Activated gamma-delta T cell treated with Interleukin-2 at 50 U/mL for 16 hours (primary cell): ENCODE results near the gene SIRT3.
A peak's percentile ranks its signal among the peaks of the same experiment; 100 is the strongest.

Experiments
- DNase-seq: peaks from one replicate; pipeline ENCODE4 v3.0.0-alpha.2; 2020

The SIRT3 gene

DNA sequence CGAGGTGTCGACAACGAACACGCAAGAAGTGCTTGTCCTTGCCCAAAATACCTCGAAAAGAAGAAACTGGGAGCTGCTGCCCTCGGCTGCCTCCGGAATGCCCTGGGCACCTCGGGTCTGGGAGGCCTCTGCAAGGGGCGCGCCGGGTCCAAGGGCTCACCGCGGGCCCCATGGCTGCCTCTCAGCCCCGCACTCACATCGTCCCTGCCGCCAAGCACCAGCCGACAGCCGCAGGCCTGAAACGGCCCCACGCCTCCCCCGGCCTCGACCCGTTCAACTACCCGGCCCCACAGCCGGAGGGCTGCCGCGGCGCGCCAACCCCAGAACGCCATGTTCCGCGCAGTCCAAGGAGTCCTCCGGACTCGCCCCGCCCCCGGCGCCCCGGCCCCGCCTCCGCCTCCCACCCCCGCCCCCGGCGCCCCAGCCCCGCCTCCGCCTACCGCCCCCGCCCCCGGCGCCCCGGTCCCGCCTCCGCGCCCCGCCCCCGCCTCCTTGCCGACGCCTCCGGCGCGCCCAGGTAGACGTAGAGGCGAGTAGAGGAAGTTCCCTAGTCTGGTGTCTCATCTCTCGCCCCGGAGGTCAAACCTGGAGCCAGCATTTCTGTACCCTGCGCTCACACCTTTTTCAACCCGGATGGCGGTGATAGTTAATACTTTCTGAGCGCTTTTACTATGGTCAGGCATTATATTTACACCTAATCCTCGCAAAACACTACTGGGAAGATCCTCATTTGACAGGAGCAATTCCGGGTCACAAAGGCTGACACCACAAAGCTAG is at the start of gene SIRT3:
SIRT3 (minus strand) TSS at position 346 of the 777 bp plus-strand sequence; CDS start at position 332, 14 bp downstream.
- DNase-seq, result peak; percentile 80

DNA sequence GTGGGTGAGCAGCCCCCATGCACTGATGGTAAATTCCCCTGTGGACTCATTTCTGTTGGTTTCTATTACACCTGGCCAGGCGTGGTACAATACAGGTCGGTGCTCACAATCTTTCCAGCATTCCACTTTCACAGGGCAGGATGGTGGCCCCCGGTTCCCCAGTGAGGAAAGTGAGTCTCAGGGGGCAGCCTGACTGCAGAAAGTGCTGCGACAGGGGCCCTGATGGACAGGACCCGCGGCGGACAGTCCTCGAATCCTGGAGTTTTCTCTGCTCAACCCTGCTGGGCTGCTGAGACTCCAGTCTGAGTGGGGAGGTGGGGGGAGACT is 49.7 kb upstream of the SIRT3 start:
- DNase-seq, result peak; percentile 1

DNA sequence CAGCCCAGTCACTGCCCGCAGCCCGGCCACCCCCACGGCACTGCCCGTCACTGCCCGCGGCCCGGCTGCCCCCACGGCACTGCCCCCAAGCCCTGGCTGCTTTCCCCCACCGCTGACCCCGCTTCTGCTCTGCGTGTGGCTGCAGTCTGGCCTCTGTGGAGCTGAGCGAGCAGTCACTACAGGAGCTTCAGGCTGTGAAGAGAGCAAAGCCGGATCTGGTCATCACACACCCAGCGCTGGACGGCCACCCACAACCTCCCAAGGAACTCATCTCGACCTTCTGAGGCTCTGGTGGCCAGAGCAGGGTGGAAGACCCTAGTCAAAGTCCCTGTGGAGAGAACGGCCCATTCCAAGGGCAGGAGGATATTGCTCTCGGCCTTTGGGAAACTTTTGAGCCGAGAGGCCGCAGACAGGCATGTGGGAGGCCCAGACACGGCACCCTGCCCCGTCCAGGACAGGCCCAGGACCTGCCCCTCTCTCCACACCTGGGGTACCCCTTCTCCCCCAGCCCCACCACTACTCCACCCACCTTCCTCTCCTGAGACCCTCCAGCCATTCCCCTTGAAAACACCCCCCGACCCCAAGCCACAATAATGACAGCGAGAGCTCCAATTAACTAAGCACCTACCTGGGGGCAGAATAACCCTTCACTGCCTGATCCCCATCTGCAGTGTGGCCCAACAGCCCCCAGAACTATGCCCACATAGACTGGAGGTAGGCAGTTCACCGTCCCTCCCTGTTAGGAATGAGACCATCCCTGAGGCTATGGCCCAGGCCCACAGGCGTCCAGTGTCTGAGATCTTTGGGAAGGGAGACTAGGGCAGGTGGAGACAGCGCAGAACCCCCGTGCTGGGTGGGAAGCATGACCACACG is 49.1 kb upstream of the SIRT3 start:
- DNase-seq, result no peak

DNA sequence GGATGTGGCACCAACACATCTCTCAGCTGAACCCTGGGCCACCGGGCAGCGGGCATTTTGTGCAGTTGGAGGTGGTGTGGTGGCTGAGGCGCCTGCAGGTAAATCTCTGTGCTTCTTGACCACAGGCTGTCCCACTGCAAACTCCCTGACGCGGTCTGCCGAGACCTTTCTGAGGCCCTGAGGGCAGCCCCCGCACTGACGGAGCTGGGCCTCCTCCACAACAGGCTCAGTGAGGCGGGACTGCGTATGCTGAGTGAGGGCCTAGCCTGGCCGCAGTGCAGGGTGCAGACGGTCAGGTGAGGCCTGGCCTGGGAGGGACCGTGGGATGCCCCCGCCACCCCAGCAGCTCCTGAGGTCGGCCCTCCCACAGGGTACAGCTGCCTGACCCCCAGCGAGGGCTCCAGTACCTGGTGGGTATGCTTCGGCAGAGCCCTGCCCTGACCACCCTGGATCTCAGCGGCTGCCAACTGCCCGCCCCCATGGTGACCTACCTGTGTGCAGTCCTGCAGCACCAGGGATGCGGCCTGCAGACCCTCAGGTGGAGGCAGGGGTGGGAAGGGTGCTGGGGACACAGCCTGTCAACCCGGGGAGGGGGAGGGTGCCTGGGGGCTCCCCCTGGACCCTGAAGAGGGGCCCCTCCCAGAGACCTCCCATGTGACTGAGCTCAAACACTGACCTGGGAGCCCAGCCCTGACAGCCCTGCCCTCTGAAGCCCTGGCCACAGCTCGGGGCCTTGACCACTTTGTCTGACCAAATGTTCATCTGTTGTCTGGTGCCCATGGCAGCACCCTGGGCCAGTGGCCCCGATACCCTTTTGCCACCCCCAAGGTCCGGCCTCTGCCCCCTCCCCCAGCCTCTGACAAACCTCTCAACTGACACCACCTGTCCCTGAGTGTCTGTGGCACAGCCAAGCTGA is 48.2 kb upstream of the SIRT3 start:
- no peak for DNase-seq

DNA sequence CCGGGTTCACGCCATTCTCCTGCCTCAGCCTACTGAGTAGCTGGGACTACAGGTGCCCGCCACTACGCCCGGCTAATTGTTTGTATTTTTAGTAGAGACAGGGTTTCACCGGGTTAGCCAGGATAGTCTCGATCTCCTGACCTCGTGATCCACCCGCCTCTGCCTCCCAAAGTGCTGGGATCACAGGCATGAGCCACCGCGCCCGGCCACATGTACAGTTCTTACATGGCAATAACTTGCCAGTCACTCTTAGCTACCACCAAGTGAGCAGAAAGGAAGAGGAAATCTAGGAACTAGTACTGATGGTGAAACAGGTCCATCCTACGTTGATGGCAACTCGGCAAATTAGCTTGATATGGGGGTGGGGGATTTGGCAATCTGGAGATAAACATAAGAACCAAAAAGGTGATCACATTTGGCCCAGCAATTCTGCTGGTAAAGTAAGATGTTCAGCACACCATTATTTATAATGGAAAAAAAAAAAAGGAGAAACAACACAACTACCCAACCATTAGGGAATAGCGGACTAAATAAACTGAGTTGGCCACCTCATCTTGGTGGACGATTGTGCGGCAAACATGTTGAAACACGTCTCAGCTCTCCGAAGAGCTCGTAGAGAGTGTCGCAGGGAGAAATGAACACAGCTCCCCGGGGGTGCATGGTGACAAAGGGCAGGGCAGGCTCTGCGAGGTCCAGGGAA is 47.4 kb upstream of the SIRT3 start:
- DNase-seq, result no peak

DNA sequence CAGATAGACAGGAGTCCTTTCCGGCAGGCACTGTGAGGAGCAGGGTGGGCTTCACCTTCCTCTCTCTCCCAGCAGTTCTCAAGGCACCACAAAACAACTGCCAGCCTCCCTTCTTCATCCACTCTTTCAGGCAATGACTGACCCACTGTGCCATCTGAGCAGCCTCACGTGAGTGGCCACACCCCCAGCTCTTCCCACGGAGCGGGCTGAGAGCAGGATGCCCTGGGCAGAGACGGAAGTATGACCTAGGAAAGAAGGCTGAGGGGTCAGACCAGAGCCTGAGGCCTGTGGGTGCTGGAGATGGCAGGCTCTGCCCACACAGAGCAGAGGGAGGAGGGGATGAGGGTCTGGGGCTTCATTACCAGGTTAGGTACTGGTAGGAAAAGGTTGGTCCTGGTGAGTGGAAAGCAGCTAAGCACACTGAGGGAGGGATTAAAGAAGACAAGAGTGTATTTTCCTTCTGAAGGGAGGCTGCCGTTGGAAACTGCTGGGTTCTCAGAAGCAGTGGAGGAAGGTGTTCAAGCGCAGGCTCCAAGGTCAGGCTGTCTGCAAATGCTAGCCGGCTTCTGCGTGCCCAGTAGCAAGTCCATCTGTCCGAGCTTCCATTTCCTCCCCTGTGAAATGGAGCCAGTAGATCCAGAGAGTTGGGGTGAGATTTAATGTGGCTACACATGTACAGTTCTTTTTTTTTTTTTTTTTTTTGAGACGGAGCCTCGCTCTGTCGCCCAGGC is 46.7 kb upstream of the SIRT3 start:
- DNase-seq, result no peak

DNA sequence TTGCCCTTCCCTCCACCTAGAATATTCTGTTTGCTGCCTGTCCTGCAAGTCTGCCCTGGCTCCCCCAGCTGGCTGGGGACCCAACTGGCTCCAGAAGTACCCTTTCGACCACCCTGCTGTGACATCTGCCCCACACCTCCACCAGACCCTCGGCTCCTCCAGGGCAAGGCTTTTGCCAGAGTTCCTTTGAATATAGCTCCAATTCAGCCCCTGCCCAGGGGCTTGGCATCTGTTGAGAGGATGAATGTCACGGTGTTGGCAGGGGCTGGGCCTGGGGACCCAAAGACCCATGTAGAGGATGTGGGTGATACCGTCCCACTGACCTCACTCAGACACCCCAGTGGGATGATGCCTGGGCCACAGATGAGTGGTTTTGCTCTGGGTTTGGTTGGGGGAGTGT is 46.0 kb upstream of the SIRT3 start:
- no peak for DNase-seq

DNA sequence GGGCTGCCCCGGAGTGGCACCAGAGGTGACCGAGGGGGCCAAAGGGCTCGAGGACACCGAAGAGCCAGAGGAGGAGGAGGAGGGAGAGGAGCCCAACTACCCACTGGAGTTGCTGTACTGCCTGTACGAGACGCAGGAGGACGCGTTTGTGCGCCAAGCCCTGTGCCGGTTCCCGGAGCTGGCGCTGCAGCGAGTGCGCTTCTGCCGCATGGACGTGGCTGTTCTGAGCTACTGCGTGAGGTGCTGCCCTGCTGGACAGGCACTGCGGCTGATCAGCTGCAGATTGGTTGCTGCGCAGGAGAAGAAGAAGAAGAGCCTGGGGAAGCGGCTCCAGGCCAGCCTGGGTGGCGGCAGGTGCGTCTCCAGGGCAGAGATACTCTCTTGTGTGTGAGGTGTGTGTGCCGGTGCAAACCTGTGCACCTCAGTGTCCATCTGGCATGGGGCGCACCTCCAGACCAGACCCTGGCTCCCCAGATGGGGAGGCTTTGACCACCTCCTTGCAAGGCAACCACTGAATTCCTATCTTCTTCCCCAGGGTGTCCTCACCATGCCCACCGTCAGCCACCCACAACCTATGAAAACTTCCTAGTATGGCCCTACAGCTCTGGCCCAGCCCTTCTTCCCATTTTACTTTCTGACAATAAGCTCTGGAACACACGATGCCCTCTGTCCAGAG is 45.5 kb upstream of the SIRT3 start:
- no peak for DNase-seq

DNA sequence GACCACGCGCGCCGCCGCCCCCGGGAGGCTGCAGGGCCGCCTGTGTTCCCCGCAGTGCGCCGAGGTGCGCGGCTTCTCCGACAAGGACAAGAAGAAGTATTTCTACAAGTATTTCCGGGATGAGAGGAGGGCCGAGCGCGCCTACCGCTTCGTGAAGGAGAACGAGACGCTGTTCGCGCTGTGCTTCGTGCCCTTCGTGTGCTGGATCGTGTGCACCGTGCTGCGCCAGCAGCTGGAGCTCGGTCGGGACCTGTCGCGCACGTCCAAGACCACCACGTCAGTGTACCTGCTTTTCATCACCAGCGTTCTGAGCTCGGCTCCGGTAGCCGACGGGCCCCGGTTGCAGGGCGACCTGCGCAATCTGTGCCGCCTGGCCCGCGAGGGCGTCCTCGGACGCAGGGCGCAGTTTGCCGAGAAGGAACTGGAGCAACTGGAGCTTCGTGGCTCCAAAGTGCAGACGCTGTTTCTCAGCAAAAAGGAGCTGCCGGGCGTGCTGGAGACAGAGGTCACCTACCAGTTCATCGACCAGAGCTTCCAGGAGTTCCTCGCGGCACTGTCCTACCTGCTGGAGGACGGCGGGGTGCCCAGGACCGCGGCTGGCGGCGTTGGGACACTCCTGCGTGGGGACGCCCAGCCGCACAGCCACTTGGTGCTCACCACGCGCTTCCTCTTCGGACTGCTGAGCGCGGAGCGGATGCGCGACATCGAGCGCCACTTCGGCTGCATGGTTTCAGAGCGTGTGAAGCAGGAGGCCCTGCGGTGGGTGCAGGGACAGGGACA is 44.8 kb upstream of the SIRT3 start:
- DNase-seq, result peak; percentile 31

DNA sequence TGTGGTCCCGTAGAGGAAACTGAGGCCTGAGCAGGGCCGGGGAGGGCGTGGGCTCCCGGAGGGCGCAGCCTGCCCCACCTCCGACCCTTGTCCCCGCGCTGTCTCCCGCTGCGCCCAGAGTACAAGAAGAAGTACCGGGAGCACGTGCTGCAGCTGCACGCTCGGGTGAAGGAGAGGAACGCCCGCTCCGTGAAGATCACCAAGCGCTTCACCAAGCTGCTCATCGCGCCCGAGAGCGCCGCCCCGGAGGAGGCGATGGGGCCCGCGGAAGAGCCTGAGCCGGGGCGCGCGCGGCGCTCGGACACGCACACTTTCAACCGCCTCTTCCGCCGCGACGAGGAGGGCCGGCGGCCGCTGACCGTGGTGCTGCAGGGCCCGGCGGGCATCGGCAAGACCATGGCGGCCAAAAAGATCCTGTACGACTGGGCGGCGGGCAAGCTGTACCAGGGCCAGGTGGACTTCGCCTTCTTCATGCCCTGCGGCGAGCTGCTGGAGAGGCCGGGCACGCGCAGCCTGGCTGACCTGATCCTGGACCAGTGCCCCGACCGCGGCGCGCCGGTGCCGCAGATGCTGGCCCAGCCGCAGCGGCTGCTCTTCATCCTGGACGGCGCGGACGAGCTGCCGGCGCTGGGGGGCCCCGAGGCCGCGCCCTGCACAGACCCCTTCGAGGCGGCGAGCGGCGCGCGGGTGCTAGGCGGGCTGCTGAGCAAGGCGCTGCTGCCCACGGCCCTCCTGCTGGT is 44.0 kb upstream of the SIRT3 start:
- peak; percentile 38 for DNase-seq

DNA sequence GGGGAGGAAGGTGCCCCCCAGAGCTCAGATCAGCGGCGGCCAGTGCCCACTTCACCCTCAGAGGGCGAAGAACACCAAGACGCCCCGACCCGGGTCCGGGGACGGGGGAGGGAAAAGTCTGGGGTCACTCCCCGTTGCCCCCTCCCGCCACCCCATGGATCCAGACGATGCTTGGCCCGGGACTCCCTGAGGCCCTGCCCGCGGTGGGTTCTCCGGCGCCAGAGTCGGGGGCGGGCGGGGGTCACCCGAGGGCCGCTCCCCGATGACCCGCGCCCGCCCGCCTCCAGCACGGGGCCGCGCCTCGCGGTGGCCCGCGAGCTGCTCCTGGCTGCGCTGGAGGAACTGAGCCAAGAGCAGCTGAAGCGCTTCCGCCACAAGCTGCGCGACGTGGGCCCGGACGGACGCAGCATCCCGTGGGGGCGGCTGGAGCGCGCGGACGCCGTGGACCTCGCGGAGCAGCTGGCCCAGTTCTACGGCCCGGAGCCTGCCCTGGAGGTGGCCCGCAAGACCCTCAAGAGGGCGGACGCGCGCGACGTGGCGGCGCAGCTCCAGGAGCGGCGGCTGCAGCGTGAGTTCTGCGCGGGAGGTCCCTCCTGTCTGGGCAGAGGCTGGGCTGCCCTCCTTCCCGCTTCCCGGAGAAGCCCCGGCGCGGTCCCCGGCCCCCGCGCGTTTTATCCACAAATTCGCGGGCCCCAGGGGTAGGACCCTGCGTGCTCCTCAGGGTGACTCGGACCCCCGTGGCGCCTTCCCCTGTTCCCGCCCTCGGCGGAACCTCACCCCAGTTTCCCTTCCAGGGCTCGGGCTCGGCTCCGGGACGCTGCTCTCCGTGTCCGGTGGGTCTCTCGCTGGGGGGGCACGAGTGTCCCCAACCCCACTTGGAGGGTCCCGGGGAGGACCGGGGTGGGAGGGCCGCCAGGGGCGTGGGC is 43.2 kb upstream of the SIRT3 start:
- no peak for DNase-seq

DNA sequence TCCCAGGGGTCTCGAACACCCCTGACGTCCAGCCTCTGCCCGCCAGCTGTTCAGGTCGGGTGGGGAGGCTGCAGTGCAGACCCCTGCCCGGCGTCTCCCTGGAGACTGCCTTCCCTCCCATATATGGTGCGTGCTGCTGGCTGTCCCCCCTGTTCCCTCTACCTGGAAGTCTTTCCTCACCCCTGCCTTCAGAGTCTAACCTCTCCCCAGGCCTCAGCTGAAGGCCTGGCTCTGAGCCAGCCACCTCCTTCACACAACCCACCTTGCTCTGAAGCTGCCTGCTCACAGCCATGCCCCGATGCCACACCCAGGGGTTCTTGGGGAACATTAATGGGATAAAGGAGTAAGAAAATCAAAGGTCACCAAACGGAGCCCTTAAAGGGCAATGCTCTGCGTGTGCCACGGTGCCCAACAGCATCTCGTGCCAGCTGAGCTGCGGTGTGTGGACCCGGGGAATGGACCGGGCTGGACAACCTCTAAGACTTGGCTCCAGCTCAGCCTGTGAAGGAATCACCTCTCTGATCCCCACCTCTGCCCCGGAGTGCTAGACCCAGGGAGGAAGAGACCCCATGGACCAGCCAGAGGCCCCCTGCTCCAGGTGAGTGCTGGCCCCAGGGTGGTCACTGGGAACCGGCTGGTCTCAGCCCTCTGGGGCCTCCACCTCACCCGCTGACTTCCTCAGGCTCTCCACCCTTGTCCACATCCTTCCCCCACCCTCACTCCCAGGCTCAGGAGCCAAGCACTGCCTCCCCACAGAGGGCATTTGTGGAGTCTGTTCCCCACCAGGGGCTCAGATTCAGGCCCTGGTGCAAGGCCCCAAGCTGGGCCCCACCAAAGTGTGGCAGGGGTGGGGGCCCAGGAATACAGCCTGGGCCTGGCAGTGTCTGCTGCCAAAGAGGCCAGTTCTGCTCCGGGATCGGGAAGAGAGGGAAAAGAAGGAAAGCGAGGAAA is 42.1 kb upstream of the SIRT3 start, which contains the start of gene NLRP6:
NLRP6 (plus strand) TSS at position 407 of the 951 bp plus-strand sequence; CDS start at position 570, 163 bp downstream.
- no peak for DNase-seq

DNA sequence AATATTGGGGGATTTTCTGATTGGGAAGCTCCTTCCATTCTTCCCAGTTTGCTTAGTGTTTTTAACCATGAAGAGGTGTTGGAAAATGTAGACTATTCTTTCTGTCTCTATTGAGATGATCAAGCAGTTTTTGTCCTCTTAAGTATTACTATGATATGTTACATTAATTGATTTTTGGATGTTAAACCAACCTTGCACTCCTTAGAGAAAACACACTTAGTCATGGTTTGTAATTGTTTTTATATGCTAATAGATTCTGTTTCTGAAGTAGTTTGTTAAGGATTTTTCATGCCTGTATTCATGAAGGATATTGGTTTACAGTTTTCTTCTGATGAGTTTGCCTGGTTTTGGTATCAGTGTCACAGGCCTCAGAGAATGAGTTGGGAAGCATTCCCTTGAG is 40.1 kb upstream of the SIRT3 start:
- no peak for DNase-seq

DNA sequence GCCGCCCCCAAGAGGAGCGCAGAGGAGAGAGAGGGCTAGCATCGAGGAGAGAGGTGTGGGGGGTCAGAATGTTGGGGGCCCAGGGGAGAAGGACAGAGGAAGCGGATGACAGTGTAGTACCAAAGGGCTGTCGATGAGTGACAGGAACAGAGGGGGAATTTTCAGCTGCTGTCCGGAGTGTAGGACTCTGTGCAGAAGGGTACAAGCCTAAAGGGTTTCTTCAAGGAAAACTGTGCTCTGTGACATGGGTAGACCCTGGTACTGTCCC is 36.7 kb upstream of the SIRT3 start:
- DNase-seq, result no peak

DNA sequence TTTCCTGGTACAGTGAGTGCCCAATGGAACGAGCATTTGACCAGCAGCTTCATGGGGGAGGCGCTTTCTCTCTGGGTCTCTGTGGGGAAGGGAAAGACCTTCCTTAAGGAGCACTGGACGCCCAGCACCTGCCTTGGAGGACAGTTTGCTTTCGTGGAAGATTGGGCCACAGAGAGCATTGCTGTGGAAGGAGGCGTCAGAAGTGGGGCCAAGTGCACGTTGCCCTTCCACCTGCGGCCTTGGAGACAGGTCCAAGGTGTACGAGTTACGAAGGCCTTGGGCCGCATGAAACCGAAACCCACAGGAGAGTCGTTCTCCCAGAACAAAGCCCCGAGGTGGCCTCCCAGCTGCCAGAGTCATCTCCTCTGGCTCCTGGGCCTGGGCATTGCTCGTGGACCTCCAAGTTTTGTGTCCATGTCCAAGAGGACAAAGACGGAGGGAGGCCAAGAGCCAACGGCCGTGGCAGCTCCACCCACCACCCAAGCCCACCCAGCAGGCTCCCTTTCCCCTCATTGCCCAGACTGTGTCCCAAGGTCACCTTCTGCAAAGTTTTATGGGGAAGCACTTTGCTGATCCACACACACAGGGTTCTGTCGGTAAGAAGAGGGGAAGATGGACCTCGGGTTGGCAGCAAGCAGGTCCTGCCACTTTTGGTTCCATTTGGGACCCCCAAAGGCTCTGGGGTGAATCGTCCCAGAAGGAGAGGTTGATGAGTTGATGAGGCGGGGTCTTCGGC is 36.2 kb upstream of the SIRT3 start:
- DNase-seq, result no peak

DNA sequence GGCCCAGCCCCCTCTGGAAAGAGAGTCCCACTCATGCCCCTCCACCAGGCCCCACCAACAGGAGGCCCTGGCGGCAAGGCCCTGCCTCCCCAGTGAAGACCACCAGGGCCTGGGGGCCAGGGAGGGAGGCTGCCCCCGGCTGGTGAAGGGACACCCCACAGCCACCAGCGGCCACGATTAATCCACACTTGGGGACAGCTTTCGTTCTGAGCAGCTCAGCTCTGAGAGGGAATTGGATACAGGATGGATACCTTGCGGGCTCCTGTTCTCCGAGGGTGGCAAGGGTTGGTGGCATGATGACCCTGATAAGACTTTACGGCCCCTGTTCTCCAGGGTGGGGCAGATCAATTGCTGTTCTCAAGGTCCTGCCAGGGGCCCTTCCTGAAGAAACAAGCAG is 35.2 kb upstream of the SIRT3 start:
- DNase-seq, result no peak
